Stimulated activated CD4-positive, alpha-beta T cell treated with anti-CD3 and anti-CD28 coated beads, Interleukin-4, amount 100 ng/mL, for 48 hours (primary cell): ENCODE data around the gene AMOTL1.
"Not testable (repeated sequence)": the region's sequence is repeated elsewhere in the genome, so short reads cannot be mapped to it uniquely, and the experiment has no call there.

Source experiments
- DNase-seq, 2 donors: peaks; one replicate each; pipeline ENCODE4 v3.0.0-alpha.2; 2020; ENCODE audit warnings: low read depth in 2 of 2

The AMOTL1 gene

GRCh38 chr11:94821439-94821838 is 53.3 kb downstream of the AMOTL1 start:
- no peak for DNase-seq

GRCh38 chr11:94822080-94822479 is 53.9 kb downstream of the AMOTL1 start:
- DNase-seq: no peak

GRCh38 chr11:94823102-94823732 is 55.1 kb downstream of the AMOTL1 start:
- no peak for DNase-seq

- DNase-seq: no peak
These were observed 56.9 kb downstream of the AMOTL1 start for GRCh38 chr11:94825031-94825430.

- no peak for DNase-seq
These were observed 57.3 kb downstream of the AMOTL1 start for GRCh38 chr11:94825481-94825880.

GRCh38 chr11:94826415-94826814 is 58.3 kb downstream of the AMOTL1 start:
- DNase-seq: no peak

GRCh38 chr11:94828088-94828487 is 59.9 kb downstream of the AMOTL1 start:
- no peak for DNase-seq

GRCh38 chr11:94830722-94831510 is 62.8 kb downstream of the AMOTL1 start:
- no peak for DNase-seq

GRCh38 chr11:94831529-94831928 is 63.4 kb downstream of the AMOTL1 start:
- DNase-seq: no peak

- no peak for DNase-seq
These were observed 64.6 kb downstream of the AMOTL1 start for GRCh38 chr11:94832604-94833235.

- no peak for DNase-seq
These were observed 66.9 kb downstream of the AMOTL1 start for GRCh38 chr11:94834911-94835593.

- DNase-seq: no peak
These were observed 67.4 kb downstream of the AMOTL1 start for GRCh38 chr11:94835594-94835927.

GRCh38 chr11:94837317-94837716 is 69.2 kb downstream of the AMOTL1 start:
- DNase-seq: no peak

- no peak for DNase-seq
These were observed 70.0 kb downstream of the AMOTL1 start for GRCh38 chr11:94838027-94838731.

- no peak for DNase-seq
These were observed 72.1 kb downstream of the AMOTL1 start for GRCh38 chr11:94840209-94840608.

- no peak for DNase-seq
These were observed 75.9 kb downstream of the AMOTL1 start for GRCh38 chr11:94844031-94844430.

GRCh38 chr11:94845622-94846021 is 77.5 kb downstream of the AMOTL1 start:
- DNase-seq: no peak

- DNase-seq: no peak
These were observed 81.7 kb downstream of the AMOTL1 start for GRCh38 chr11:94849839-94850238.

- no peak for DNase-seq
These were observed 83.9 kb downstream of the AMOTL1 start for GRCh38 chr11:94851864-94852636.

- DNase-seq: not testable (repeated sequence)
These were observed 85.1 kb downstream of the AMOTL1 start for GRCh38 chr11:94853288-94853687.

- DNase-seq: no peak
These were observed 85.7 kb downstream of the AMOTL1 start for GRCh38 chr11:94853836-94854235.
